HepG2 (cell line): ENCODE results near the gene FOXS1.

Experiments
- AFF4 ChIP-seq: sonication (generic); formaldehyde crosslinking; IDR thresholded peaks from 2 replicates; pipeline ENCODE4 v1.4.0; 2020; ENCODE audit warnings: missing genetic modification reagents
- CREB1 ChIP-seq, 2 experiments: fragments of 450-650 bp in 1 of 2; IDR thresholded peaks; 2 replicates each; pipeline ENCODE4 v1.6.1; 2016 to 2017; ENCODE audit warnings: control low read depth in 1 of 2, mild to moderate bottlenecking in 1 of 2, missing compliant biosample characterization in 1 of 2, missing genetic modification characterization in 1 of 2
- ELF3 ChIP-seq: IDR thresholded peaks from 2 replicates; pipeline ENCODE4 v1.6.1; 2016; ENCODE audit warnings: missing genetic modification reagents, missing compliant biosample characterization
- POLR2AphosphoS5 ChIP-seq: IDR thresholded peaks from 2 replicates; pipeline ENCODE4 v1.6.1; 2012; ENCODE audit warnings: low read depth, low read length
- RAD21 ChIP-seq: fragments of 450-650 bp; formaldehyde crosslinking; IDR thresholded peaks from 2 replicates; pipeline ENCODE4 v1.5.0; 2020; ENCODE audit warnings: mild to moderate bottlenecking
- TFDP1 ChIP-seq: IDR thresholded peaks from 2 replicates; pipeline ENCODE4 v1.6.1; 2016; ENCODE audit warnings: missing compliant biosample characterization, missing genetic modification reagents, borderline replicate concordance
- YY1 ChIP-seq: IDR thresholded peaks from 2 replicates; pipeline ENCODE4 v1.6.1; 2011; ENCODE audit warnings: low read length, low read depth, moderate library complexity, mild to moderate bottlenecking; ENCODE audit not compliant: insufficient read depth, insufficient replicate concordance

GRCh38 chr20:31818376-31818908 lies 27.0 kb downstream of the FOXS1 start:
- TF ChIP-seq CREB1 (IDR thresholded peaks at IDR 0.05) (no peak), CREB1 (CRISPR knock-in tag; IDR thresholded peaks at IDR 0.05) (no peak), RAD21 (no peak), YY1 (no peak), TFDP1 (no peak), AFF4 (CRISPR knock-in tag) (no peak), POLR2AphosphoS5 (no peak), ELF3 (CRISPR knock-in tag) (no peak)
